Fibroblast of mammary gland (primary cell): ENCODE results near the gene CHAD.

Source experiments
- DNase-seq: peaks from one replicate; pipeline ENCODE4 v3.0.0-alpha.2; 2010; ENCODE audit warnings: low read depth
- H3K4me3 ChIP-seq: 2 replicates; pipeline ENCODE4 v1.5.1; 2011; ENCODE audit warnings: low read depth, mild to moderate bottlenecking, low read length, moderate library complexity; ENCODE audit not compliant: control insufficient read depth
- TF ChIP-seq, protein P1 (sequence below): conservative IDR thresholded peaks from 2 replicates; pipeline ENCODE4 v1.5.1; 2011; ENCODE audit warnings: low read depth, low read length, inconsistent platforms; ENCODE audit not compliant: control insufficient read depth, insufficient read depth

CHAD gene

DNA sequence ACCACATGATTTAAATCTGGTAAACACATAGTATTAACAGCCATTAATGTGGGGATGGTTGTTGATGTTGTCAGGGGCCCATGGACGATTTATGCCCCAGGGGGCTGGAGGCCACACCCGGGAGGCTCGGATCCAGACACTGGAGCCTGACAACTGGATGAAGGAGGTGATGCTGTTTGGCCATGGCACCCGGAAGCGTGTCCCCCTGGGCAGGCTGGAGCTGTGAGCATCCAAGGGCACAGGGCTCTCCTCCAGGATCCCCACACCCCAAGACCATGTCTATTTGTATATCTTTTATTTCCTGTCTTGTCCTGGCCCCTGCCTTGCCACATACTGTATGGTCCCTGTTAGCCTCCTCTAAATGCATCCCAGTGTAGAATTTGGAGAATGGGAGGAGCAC, 14.6 kb upstream of the CHAD start:
- TF ChIP-seq, protein P1, sequence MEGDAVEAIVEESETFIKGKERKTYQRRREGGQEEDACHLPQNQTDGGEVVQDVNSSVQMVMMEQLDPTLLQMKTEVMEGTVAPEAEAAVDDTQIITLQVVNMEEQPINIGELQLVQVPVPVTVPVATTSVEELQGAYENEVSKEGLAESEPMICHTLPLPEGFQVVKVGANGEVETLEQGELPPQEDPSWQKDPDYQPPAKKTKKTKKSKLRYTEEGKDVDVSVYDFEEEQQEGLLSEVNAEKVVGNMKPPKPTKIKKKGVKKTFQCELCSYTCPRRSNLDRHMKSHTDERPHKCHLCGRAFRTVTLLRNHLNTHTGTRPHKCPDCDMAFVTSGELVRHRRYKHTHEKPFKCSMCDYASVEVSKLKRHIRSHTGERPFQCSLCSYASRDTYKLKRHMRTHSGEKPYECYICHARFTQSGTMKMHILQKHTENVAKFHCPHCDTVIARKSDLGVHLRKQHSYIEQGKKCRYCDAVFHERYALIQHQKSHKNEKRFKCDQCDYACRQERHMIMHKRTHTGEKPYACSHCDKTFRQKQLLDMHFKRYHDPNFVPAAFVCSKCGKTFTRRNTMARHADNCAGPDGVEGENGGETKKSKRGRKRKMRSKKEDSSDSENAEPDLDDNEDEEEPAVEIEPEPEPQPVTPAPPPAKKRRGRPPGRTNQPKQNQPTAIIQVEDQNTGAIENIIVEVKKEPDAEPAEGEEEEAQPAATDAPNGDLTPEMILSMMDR = no peak
- no peak overlapping the region for H3K4me3 ChIP-seq
- DNase-seq = no peak

DNA sequence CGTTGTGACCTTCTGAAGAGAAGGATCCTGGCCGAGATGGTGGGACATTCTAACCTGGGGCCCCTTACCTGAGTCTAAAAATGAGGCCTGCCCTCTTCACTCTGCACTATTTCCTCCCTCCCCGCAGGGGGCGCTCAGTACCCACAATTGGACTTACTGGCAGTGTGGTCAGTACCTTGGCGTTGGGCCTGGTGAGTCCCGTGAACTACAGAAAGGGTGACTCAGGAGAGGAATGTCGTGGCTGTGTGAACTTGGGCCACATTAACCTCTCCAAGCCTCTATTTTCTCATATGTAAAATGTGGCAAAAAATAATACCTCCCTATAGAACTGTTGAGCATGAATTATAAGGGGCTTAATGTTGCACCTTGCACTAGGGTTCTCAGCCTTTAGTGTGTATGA, 13.8 kb upstream of the CHAD start:
- H3K4me3 ChIP-seq = no peak overlapping the region
- DNase-seq = peak; percentile 98
- TF ChIP-seq, protein P1 = peak; percentile 93

DNA sequence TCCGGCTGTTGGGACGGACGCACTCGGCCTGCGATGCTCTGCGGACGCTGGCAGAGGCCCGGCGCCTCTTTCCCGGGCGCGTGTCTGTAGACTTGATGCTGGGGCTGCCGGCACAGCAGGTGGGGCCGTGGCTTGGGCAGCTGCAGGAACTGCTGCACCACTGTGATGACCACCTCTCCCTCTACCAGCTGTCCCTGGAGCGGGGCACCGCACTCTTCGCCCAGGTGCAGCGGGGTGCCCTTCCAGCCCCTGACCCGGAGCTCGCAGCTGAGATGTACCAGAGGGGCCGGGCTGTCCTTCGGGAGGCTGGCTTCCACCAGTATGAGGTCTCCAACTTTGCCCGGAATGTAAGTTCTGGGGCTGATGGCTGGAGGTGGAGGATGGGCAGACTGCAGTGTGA, 13.4 kb upstream of the CHAD start:
- no peak for DNase-seq
- H3K4me3 ChIP-seq = no peak overlapping the region
- TF ChIP-seq, protein P1 = no peak

DNA sequence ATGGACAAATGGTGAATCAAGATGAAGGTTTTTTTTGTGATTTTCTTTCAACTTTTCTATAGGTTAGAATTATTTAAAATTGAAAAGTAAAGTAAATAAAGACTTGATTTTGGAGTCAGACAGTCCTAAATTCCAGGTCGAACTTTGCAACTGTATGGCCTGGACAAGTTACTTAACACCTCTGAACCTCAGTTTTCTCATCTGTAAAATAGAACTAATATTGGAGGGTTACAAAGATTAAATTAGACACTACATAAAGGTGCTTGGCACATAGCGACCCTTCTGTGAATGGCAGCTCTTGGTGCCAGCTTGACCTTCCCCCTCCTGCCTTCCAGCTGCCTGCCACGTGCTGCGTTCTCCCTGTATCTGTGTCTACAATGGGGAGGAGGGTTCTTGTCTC, 13.0 kb upstream of the CHAD start:
- no peak for DNase-seq
- H3K4me3 ChIP-seq = no peak overlapping the region
- TF ChIP-seq, protein P1 = no peak

DNA sequence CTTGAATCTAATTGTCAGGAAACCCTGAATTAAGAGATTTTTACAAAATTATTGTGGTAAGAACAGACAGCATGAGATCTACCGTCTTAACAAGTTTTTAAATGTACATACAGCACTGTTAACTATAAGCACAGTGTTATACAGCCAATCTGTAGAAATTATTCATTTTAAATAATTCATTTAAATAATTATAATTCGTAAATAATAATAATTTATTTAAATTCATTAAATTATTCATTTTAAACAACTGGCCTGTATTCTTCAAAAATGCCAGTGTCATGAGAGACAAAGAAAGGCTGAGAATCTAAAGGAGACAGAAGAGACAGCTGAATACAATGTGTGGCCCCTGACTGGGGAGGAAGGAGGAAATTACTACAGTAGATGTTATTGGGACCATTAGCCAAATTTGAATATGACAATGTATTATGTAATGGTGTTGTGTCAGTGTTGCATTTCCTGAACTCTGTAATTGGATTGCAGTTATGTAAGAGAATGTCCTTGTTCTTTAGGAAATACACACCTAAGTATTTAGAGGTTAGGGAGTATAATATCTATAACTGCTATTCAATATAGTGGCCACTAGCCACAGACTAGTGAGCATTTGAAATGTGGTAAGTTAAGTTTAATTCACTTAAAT, 12.3 kb upstream of the CHAD start:
- TF ChIP-seq, protein P1 = no peak
- H3K4me3 ChIP-seq = no peak overlapping the region
- no peak for DNase-seq

DNA sequence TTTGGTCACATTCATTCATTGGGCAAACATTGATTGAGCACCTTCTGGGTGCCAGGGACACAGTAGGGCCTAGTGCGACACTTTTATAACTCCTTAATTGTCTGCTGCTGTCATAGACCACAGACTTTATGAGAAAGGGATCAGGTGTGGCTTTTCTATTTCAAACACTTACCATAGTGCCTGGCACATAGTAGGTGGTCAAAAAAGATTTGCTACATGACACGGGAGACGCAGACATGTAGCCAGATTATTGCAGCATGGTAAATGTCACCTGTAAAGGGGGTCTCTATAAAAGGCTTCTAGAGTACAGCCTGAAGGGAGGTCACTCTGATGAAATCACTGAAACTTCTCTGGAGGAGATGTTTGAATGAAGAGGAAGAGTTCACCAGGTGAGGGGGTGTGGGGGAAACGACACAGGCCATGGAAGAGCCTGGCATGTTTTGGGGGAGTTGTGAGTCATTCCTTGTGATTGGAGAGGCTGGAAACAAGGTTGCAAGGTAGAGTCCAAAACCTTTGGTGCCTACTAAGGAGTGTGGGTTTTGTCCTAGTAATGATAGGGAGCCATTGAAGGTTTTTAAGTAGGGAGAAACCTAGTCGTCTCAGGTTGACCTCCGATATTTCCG, 11.6 kb upstream of the CHAD start:
- no peak for DNase-seq
- TF ChIP-seq, protein P1 = no peak
- no peak overlapping the region for H3K4me3 ChIP-seq
